MCF 10A (cell line): ENCODE data around the gene TGFB2. TPM values are rescaled to one million over a fixed set of nuclear protein-coding genes. Genes with fewer than 3 reads are reported as not detected.

Source experiments
- BruUV-seq: library from RNA; stranded (reverse); fragments of 400-500 nt; replicated peaks from 2 replicates; lab custom pipeline; 2021; lab: Mats Ljungman, UMichigan
- CTCF ChIA-PET: fragments of 300-600 bp; sonication (Branson Sonifier 250); formaldehyde crosslinking; extraction: SDS; loops from one replicate; lab custom pipeline; 2021; ENCODE audit warnings: antibody characterized with exemption, inconsistent platforms; lab: Yijun Ruan, JAX
- POLR2A ChIA-PET: fragments of 300-600, 350-650 bp; sonication (Branson Sonifier 250); formaldehyde crosslinking; extraction: SDS; loops from one replicate; lab custom pipeline; 2020; ENCODE audit warnings: antibody characterized with exemption, inconsistent platforms; lab: Yijun Ruan, JAX
- DNase-seq: peaks from one replicate; pipeline ENCODE4 v3.0.0-alpha.2; 2018; ENCODE audit not compliant: unreplicated experiment
- H3K27ac Mint-ChIP-seq: one replicate; pipeline ENCODE4 v1.8.0; 2022; ENCODE audit warnings: mild to moderate bottlenecking, low read depth, mixed read lengths; ENCODE audit not compliant: unreplicated experiment
- H3K27me3 Mint-ChIP-seq: one replicate; pipeline ENCODE4 v1.8.0; 2022; ENCODE audit warnings: mixed read lengths; ENCODE audit not compliant: insufficient read depth, unreplicated experiment
- H3K36me3 Mint-ChIP-seq: one replicate; pipeline ENCODE4 v1.8.0; 2022; ENCODE audit warnings: mild to moderate bottlenecking, moderate library complexity, mixed read lengths; ENCODE audit not compliant: insufficient read depth, unreplicated experiment
- H3K4me1 Mint-ChIP-seq: one replicate; pipeline ENCODE4 v1.8.0; 2022; ENCODE audit warnings: mixed read lengths; ENCODE audit not compliant: insufficient read depth, unreplicated experiment
- H3K4me3 Mint-ChIP-seq: one replicate; pipeline ENCODE4 v1.8.0; 2022; ENCODE audit warnings: mild to moderate bottlenecking, moderate library complexity, mixed read lengths; ENCODE audit not compliant: unreplicated experiment
- H3K9me3 Mint-ChIP-seq: one replicate; pipeline ENCODE4 v1.8.0; 2022; ENCODE audit warnings: mixed read lengths; ENCODE audit not compliant: unreplicated experiment
- intact Hi-C: fragments of 100-400 bp; cut with micrococcal nuclease; formaldehyde crosslinking; loops from 2 replicates; pipeline ENCODE4 v1.14.1; 2022
- total RNA-seq: library from RNA; stranded (reverse); gene quantifications from 2 replicates; pipeline ENCODE4 v1.2.3, GENCODE V29; 2022
- TF ChIP-seq, protein P1 (sequence below): fragments of 200-600 bp; IDR thresholded peaks from one replicate; pipeline ENCODE4 v1.8.0; 2022; ENCODE audit warnings: antibody characterized with exemption, mild to moderate bottlenecking; ENCODE audit not compliant: unreplicated experiment

TGFB2 gene
- total RNA-seq, 1 experiment from 2014 or later = 6.3 TPM

- intact Hi-C loops = loop anchor here (1.0 to 10.0 kb wide), 8 partner anchors 29 to 977 kb away; partner anchors contain the start of gene LYPLAL1
- BruUV-seq = no TSS peak
- peak; percentile 77 for DNase-seq
- no peaks in the 10 kb centered on the region for H3K27me3 Mint-ChIP-seq
- H3K4me1 Mint-ChIP-seq = peaks cover 51% of the 10 kb centered on the region
- H3K27ac Mint-ChIP-seq = no peak overlapping the region
- H3K36me3 Mint-ChIP-seq = no peaks in the 10 kb centered on the region
- POLR2A ChIA-PET = interaction anchor here (0.6 to 6.3 kb wide), 12 partner anchors 10 to 1742 kb away, joined by 3 to 61 read pairs (median 4); partner anchors contain the start of gene BPNT1
- H3K4me3 Mint-ChIP-seq = no peak overlapping the region
- no peaks in the 10 kb centered on the region for H3K9me3 Mint-ChIP-seq
- CTCF ChIA-PET = interaction anchor here (0.6 to 4.5 kb wide), 17 partner anchors 9 to 718 kb away, joined by 3 to 41 read pairs (median 3); no protein-coding TSS in a partner anchor
- TF ChIP-seq, protein P1, sequence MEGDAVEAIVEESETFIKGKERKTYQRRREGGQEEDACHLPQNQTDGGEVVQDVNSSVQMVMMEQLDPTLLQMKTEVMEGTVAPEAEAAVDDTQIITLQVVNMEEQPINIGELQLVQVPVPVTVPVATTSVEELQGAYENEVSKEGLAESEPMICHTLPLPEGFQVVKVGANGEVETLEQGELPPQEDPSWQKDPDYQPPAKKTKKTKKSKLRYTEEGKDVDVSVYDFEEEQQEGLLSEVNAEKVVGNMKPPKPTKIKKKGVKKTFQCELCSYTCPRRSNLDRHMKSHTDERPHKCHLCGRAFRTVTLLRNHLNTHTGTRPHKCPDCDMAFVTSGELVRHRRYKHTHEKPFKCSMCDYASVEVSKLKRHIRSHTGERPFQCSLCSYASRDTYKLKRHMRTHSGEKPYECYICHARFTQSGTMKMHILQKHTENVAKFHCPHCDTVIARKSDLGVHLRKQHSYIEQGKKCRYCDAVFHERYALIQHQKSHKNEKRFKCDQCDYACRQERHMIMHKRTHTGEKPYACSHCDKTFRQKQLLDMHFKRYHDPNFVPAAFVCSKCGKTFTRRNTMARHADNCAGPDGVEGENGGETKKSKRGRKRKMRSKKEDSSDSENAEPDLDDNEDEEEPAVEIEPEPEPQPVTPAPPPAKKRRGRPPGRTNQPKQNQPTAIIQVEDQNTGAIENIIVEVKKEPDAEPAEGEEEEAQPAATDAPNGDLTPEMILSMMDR = no peak
Measured at GRCh38 chr1:218347723-218348627, 2.8 kb downstream of the TGFB2 start.

DNA sequence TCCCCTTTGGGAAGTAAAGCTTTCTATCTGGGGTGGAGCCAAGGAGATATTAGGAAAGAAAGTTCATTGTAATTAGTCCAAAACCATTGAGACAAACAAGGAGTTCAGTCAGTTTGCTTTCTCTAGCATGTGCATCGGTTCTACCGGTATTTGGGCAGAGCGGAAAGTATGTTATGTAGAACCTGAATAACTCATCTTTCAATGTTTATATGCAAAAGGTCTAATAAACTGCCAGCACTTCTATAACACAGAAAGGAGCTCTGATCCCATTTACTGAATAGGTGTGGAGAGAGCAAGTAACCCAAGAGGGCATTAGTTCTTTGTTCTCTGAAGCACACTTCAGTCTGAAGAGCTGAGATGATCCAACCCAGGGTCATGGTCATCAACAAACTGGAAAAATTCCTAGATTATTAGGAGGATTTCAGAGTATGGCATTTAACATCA is 3.5 kb downstream of the TGFB2 start:
- Mint-ChIP-seq H3K4me1 (peaks cover 52% of the 10 kb centered on the region), H3K27me3 (no peaks in the 10 kb centered on the region), H3K27ac (no peak overlapping the region), H3K4me3 (no peak overlapping the region), H3K9me3 (no peaks in the 10 kb centered on the region), H3K36me3 (no peaks in the 10 kb centered on the region)
- intact Hi-C loops = loop anchor here (2.0 to 10.0 kb wide), 4 partner anchors 114 to 976 kb away; partner anchors contain the start of gene LYPLAL1
- TF ChIP-seq, protein P1 = no peak
- BruUV-seq = no TSS peak
- no peak for DNase-seq
- CTCF ChIA-PET = interaction anchor here (0.6 to 4.5 kb wide), 11 partner anchors 9 to 718 kb away, joined by 3 to 41 read pairs (median 3); no protein-coding TSS in a partner anchor
- POLR2A ChIA-PET = interaction anchor here (0.8 to 6.3 kb wide), 7 partner anchors 9 to 1741 kb away, joined by 3 to 61 read pairs (median 4); partner anchors contain the start of gene BPNT1

DNA sequence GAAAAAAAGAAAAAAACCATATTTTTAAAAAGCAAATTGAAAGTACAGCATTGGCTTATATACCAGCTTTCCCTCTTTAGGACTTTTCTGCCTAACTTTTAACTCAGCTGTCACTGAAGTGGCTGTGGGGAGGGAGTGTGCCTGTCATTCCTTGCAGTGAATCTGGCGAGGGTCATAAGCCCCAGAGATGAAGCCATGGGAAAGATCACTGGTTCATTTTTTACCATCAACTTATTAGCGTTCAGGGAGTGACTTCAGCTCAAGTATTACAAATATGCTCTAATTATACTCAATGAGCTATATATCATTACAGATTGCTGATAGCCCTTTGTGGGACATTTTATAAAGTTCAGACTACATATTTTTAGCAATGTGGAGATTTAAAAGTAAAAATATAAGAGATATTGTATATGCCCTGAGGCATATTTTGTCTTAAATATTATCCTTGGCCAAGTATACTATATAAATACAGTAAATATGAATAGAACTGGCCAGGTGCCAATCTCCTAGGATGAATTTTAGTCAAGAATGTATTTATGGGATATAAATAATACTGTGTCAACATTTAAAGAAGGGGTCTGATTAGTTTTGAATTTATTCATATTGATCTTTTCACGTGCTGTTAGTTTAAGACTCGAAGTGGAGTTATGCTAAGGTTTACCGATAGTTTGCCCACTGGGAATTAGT is 4.4 kb downstream of the TGFB2 start:
- no peak for DNase-seq
- Mint-ChIP-seq H3K27me3 (no peaks in the 10 kb centered on the region), H3K4me1 (peaks cover 56% of the 10 kb centered on the region), H3K36me3 (no peaks in the 10 kb centered on the region), H3K27ac (peak overlapping the region; percentile 22), H3K9me3 (no peaks in the 10 kb centered on the region), H3K4me3 (no peak overlapping the region)
- TF ChIP-seq, protein P1 = no peak
- intact Hi-C loops = loop anchor here (2.0 to 10.0 kb wide), 4 partner anchors 113 to 975 kb away; partner anchors contain the start of gene LYPLAL1
- CTCF ChIA-PET = interaction anchor here (0.7 to 4.5 kb wide), 7 partner anchors 9 to 813 kb away, joined by 3 to 41 read pairs (median 3); no protein-coding TSS in a partner anchor
- POLR2A ChIA-PET = interaction anchor here (0.8 to 6.3 kb wide), 7 partner anchors 9 to 721 kb away, joined by 3 to 61 read pairs (median 4); no protein-coding TSS in a partner anchor
- no TSS peak for BruUV-seq
